H1 (cell line): ENCODE results near the gene KLHL26.

Source experiments
- BRCA1 ChIP-seq: IDR thresholded peaks from 2 replicates; pipeline ENCODE4 v1.6.1; 2012; ENCODE audit warnings: low read depth, low read length, improper control_type of control experiment
- SAP30 ChIP-seq: fragments of 300-600 bp; sonication (generic); IDR thresholded peaks from 2 replicates; pipeline ENCODE4 v1.7.1; 2012; ENCODE audit warnings: low read length, moderate library complexity, mild to moderate bottlenecking, inconsistent platforms; ENCODE audit not compliant: insufficient read depth, insufficient replicate concordance
- SIN3A ChIP-seq, 2 experiments: IDR thresholded peaks in 1 of 2; conservative IDR thresholded peaks in 1 of 2; 2 replicates each; pipeline ENCODE4 v1.6.1; 2011 to 2012; ENCODE audit warnings: low read length in 2 of 2, improper control_type of control experiment in 1 of 2, low read depth in 1 of 2, mild to moderate bottlenecking in 1 of 2
- SP2 ChIP-seq: IDR thresholded peaks from 2 replicates; pipeline ENCODE4 v1.6.1; 2012; ENCODE audit warnings: mild to moderate bottlenecking, low read length, inconsistent platforms

DNA sequence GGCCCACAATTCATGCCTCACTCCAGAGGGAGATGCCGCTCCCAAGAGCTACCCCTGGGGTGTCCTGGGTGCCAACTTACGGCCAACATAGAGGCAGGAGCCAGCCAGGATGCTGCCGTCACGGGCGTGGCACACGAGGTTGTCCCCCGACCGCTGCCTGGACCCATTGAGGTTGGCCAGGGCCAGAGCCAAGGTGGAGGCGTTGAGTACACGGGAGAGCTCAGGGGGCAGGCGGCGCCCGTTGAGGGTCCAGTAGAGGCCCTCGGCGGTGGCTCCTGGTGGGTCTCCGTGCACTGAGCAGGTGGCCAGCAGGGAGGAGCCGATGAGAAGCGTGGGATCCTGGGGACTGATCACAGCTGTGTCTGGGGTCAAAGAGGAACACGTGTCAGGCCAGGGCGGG, 37.3 kb upstream of the KLHL26 start:
- no peak for TF ChIP-seq BRCA1
- TF ChIP-seq SIN3A (conservative IDR thresholded peaks at IDR 0.05 in 1 of 2, IDR thresholded peaks at IDR 0.05 in 1 of 2; ENCODE audit: low read depth in 1 of 2, low read length in 2 of 2), result no peak
- TF ChIP-seq SAP30, result no peak
- TF ChIP-seq SP2, result no peak
